Skeletal muscle satellite cell (primary cell): ENCODE results near the gene PCDHGA7.
"Not testable (repeated sequence)": the region's sequence is repeated elsewhere in the genome, so short reads cannot be mapped to it uniquely, and the experiment has no call there.

Experiments
- H3K27me3 ChIP-seq: 2 replicates; pipeline ENCODE4 v1.7.0; 2013; ENCODE audit warnings: low read length; ENCODE audit not compliant: control insufficient read depth, insufficient read depth
- H3K36me3 ChIP-seq: 2 replicates; pipeline ENCODE4 v1.7.0; 2013; ENCODE audit warnings: mild to moderate bottlenecking, control low read depth, low read length; ENCODE audit not compliant: insufficient read depth
- H3K4me1 ChIP-seq: 2 replicates; pipeline ENCODE4 v1.7.0; 2013; ENCODE audit warnings: low read length; ENCODE audit not compliant: control insufficient read depth, insufficient read depth
- H3K4me2 ChIP-seq: 2 replicates; pipeline ENCODE4 v1.7.0; 2013; ENCODE audit warnings: mild to moderate bottlenecking, low read length
- H3K4me3 ChIP-seq: 2 replicates; pipeline ENCODE4 v1.7.0; 2013; ENCODE audit warnings: low read length
- H3K9ac ChIP-seq: 2 replicates; pipeline ENCODE4 v1.7.0; 2013; ENCODE audit warnings: mild to moderate bottlenecking, low read depth, low read length, moderate library complexity
- H3K9me3 ChIP-seq: replicated peaks from 2 replicates; pipeline ENCODE4 v1.7.0; 2013; ENCODE audit warnings: mild to moderate bottlenecking, control low read depth, low read length

PCDHGA7 gene

GRCh38 chr5:141409598-141410306, 27.2 kb downstream of the PCDHGA7 start:
- Histone ChIP-seq H3K9me3 (peaks cover 45% of the 10 kb centered on the region), H3K9ac (no peak overlapping the region), H3K4me2 (no peak overlapping the region), H3K4me3 (no peak overlapping the region), H3K36me3 (peaks cover 13% of the 10 kb centered on the region), H3K4me1 (no peaks in the 10 kb centered on the region), H3K27me3 (no peaks in the 10 kb centered on the region)

DNA sequence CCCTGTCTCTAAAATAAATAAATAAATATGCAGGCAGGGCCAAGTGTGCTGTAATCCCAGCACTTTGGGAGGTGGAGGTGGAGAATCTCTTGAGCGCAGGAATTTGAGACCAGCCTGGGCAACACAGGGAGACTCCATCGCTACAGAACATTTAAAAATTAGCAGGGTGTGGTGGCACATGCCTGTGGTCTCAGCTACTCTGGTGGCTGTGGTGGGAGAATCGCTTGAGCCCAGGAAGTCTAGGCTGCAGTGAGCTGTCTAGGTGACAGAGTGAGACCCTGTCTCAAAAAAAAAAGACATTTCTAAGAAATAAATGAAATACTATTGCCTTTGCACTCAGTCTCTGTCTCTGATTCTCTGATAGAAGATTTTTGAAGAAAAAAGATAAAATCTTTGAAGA, 29.0 kb downstream of the PCDHGA7 start:
- Histone ChIP-seq H3K4me1 (no peaks in the 10 kb centered on the region), H3K9me3 (peaks cover 41% of the 10 kb centered on the region)

DNA sequence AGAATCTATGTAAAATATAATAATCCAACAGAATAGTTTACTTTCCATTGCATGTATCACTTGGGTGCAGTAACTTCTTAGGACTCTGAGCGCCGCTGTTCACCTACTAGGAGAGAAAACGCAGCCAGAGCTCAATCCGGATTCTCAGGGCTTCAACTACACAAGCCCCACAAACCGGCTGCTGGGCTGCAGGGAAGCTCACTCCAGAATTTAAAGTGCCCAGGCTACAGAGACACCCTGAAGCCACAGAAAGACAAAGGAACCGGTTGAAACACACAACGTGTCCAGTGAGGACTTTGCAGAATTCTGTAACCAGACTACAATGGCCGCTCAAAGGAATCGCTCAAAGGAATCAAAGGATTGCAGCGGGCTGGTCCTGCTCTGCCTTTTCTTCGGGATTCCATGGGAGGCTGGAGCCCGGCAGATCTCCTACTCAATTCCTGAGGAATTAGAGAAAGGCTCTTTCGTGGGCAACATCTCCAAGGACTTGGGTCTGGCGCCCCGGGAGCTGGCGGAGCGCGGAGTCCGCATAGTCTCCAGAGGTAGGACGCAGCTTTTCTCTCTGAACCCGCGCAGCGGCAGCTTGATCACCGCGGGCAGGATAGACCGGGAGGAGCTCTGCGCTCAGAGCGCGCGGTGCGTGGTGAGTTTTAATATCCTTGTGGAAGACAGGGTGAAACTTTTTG, 30.5 kb downstream of the PCDHGA7 start, which contains the start of gene PCDHGA10:
Gene PCDHGA10 (plus strand): TSS at position 134 of the 686 bp plus-strand sequence. CDS start 189 bp downstream, at position 323.
- H3K4me2 ChIP-seq = peak within 1 kb of the TSS; percentile 71
- peak within 1 kb of the TSS; percentile 59 for H3K4me3 ChIP-seq
- H3K36me3 ChIP-seq = peaks cover 13% of the 10 kb centered on the region
- no peak within 1 kb of the TSS for H3K9ac ChIP-seq
- H3K9me3 ChIP-seq = peaks cover 41% of the 10 kb centered on the region
- H3K4me1 ChIP-seq = no peaks in the 10 kb centered on the region
- H3K27me3 ChIP-seq = no peaks in the 10 kb centered on the region

More for the DNA sequence above, 29.0 kb downstream of the PCDHGA7 start:
- H3K9ac ChIP-seq = no peak overlapping the region
- H3K4me2 ChIP-seq = no peak overlapping the region
- no peak overlapping the region for H3K4me3 ChIP-seq
- H3K27me3 ChIP-seq = no peaks in the 10 kb centered on the region
- H3K36me3 ChIP-seq = peaks cover 13% of the 10 kb centered on the region

DNA sequence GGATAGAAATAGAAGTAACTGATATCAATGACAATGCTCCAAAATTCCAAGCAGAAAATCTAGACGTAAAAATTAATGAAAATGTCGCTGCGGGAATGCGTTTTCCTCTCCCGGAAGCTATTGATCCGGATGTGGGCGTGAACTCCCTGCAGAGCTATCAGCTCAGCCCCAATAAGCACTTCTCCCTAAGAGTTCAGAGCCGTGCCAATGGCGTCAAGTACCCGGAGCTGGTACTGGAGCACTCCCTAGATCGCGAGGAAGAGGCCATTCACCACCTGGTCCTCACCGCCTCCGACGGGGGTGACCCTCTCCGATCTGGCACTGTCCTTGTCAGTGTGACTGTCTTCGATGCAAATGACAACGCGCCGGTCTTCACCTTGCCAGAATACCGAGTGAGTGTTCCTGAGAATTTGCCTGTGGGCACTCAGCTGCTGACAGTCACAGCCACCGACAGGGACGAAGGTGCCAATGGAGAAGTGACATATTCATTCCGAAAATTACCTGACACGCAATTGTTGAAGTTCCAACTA, 31.1 kb downstream of the PCDHGA7 start:
- peaks cover 13% of the 10 kb centered on the region for H3K36me3 ChIP-seq
- H3K4me3 ChIP-seq = peak overlapping the region; percentile 59
- no peaks in the 10 kb centered on the region for H3K27me3 ChIP-seq
- H3K4me1 ChIP-seq = no peaks in the 10 kb centered on the region
- H3K9ac ChIP-seq = no peak overlapping the region
- H3K9me3 ChIP-seq = peaks cover 44% of the 10 kb centered on the region
- peak overlapping the region; percentile 71 for H3K4me2 ChIP-seq

GRCh38 chr5:141414548-141415274, 32.2 kb downstream of the PCDHGA7 start:
- not testable (repeated sequence) for H3K4me1 ChIP-seq, H3K9ac ChIP-seq, H3K27me3 ChIP-seq, H3K4me3 ChIP-seq, H3K4me2 ChIP-seq
- H3K36me3 ChIP-seq = peaks cover 13% of the 10 kb centered on the region
- peaks cover 44% of the 10 kb centered on the region for H3K9me3 ChIP-seq

DNA sequence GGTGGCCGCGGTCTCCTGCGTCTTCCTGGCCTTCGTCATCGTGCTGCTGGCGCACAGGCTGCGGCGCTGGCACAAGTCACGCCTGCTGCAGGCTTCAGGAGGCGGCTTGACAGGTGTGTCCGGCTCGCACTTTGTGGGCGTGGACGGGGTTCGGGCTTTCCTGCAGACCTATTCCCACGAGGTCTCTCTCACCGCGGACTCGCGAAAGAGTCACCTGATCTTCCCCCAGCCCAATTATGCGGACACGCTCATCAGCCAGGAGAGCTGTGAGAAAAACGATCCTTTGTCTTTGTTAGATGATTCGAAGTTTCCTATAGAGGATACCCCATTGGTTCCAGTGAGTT, 32.7 kb downstream of the PCDHGA7 start:
- peaks cover 13% of the 10 kb centered on the region for H3K36me3 ChIP-seq
- not testable (repeated sequence) for H3K27me3 ChIP-seq, H3K9ac ChIP-seq, H3K4me1 ChIP-seq, H3K4me3 ChIP-seq, H3K4me2 ChIP-seq
- peaks cover 42% of the 10 kb centered on the region for H3K9me3 ChIP-seq

DNA sequence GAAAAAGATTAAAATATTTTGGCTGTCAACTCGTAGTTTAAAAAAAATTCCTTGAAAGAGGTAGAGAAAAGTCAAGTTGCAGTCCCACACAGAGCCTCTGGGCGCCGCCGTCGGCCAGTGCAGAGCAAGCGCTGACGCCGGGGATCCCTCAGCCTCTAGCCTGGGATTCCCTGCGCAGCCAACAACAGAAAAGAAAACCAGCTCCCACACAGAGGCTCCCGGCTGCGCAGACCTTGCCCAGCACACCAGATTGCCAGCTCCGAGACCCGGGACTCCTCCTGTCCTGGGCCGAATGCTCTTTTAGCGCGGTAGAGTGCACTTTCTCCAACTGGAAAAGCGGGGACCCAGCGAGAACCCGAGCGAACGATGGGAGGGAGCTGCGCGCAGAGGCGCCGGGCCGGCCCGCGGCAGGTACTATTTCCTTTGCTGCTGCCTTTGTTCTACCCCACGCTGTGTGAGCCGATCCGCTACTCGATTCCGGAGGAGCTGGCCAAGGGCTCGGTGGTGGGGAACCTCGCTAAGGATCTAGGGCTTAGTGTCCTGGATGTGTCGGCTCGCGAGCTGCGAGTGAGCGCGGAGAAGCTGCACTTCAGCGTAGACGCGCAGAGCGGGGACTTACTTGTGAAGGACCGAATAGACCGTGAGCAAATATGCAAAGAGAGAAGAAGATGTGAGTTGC, 35.1 kb downstream of the PCDHGA7 start, which contains the start of gene PCDHGB7:
Gene PCDHGB7 (plus strand): TSS at position 184 of the 679 bp plus-strand sequence. CDS start 183 bp downstream, at position 367.
- H3K27me3 ChIP-seq, H3K4me1 ChIP-seq: not testable (repeated sequence)
- Histone ChIP-seq H3K36me3 (peaks cover 13% of the 10 kb centered on the region), H3K9me3 (peaks cover 51% of the 10 kb centered on the region), H3K4me3 (peak within 1 kb of the TSS; percentile 65), H3K4me2 (peak within 1 kb of the TSS; percentile 64), H3K9ac (peak within 1 kb of the TSS; percentile 50)

GRCh38 chr5:141419074-141419880, 36.7 kb downstream of the PCDHGA7 start:
- no peak overlapping the region for H3K4me2 ChIP-seq
- peaks cover 3% of the 10 kb centered on the region for H3K36me3 ChIP-seq
- no peak overlapping the region for H3K4me3 ChIP-seq
- H3K9me3 ChIP-seq = peaks cover 44% of the 10 kb centered on the region
- no peak overlapping the region for H3K9ac ChIP-seq
- H3K4me1 ChIP-seq = no peaks in the 10 kb centered on the region
- H3K27me3 ChIP-seq = no peaks in the 10 kb centered on the region

- Histone ChIP-seq H3K4me1 (no peaks in the 10 kb centered on the region), H3K36me3 (no peaks in the 10 kb centered on the region), H3K9me3 (peaks cover 40% of the 10 kb centered on the region), H3K4me3 (peak within 1 kb of the TSS; percentile 61), H3K9ac (peak within 1 kb of the TSS; percentile 25), H3K27me3 (no peaks in the 10 kb centered on the region), H3K4me2 (peak within 1 kb of the TSS; percentile 68)
Observed at GRCh38 chr5:141420855-141421488, 38.4 kb downstream of the PCDHGA7 start, which contains the start of gene PCDHGA11. Gene PCDHGA11 (plus strand): TSS chr5:141421051. CDS start chr5:141421228, 177 bp downstream.

GRCh38 chr5:141421489-141421855, 38.9 kb downstream of the PCDHGA7 start:
- Histone ChIP-seq H3K9ac (peak overlapping the region; percentile 25), H3K4me1 (no peaks in the 10 kb centered on the region), H3K9me3 (peaks cover 40% of the 10 kb centered on the region), H3K27me3 (no peaks in the 10 kb centered on the region), H3K4me3 (peak overlapping the region; percentile 61), H3K36me3 (no peaks in the 10 kb centered on the region), H3K4me2 (peak overlapping the region; percentile 68)
